ENCODE results near the gene TEPSIN. TPM values are rescaled to one million over a fixed set of nuclear protein-coding genes. Genes with fewer than 3 reads are reported as not detected.

The TEPSIN gene
- total RNA-seq, 1 experiment from 2014 or later = 40.7 TPM

DNA sequence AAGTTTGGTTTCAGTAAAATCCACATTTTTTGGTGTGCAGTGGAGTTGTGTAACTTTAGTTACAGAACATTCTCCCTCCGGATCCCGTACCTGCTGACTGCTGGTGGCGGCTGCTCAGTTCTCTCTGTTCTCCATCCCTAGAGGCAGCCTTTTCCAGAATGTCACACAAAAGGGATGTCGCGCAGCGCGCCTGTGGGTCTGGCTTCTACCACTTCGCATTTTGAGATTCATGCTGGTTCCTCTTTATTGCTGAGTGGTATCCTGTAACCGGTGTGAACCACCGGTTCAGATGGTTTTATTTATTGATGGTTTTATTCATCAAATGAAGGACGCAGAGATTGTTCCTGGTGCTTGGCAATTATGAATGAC lies 15.1 kb downstream of the TEPSIN start (continued):
- TF ChIP-seq NFE2L1 (CRISPR knock-in tag; IDR thresholded peaks at IDR 0.05) = no peak

DNA sequence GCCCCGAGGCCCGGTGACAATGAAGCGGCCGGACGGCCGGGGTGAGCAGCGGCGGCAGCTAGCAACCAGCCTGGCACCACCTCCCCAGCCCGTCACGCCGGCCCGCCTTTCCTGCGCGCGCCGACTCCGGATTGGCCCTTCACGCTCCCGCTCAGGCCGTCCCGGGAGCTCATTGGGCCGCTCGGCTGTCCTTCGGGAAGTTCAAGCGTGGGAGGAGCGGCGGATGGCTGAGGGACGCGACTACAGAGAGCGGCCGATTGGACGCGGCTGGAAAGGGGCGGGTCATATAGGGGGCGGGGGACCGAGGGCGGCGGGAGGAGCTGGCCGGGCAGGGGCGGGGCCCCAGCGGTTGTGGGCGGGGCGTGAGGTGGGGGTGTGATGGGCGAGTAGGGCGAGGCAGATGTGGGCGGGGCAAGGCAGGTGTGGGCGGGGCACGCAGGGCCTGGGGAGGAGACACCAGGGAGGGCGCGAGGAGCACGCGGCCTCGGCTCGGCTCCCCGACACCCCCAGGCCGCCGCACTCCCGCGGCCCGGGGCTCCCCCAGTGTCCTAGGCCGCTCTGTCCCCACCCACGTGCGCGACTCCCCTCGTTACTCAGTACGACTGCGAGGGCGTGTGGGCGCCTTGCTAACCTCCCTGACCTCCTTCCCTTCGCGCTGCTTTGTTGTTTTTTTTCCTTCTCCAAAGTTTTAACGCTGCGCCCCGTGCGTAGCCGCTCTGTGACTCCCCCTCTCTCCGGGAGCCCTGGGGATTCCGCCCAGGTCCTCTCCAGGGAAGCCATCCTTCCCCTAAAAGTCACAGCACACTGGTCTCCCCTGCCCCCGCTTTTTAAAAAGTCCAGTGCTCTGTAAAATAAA lies 15.7 kb downstream of the TEPSIN start, which contains the start of gene CEP131:
Gene CEP131, minus strand, starts transcription at position 60 of the 856 bp plus-strand sequence. CDS start 2,909 bp downstream, outside the sequence.
- peak within 1 kb of the TSS; percentile 76 for H3K4me3 Mint-ChIP-seq
- ChIA-PET CTCF (interaction anchor here (0.6 to 1.8 kb wide), 19 partner anchors 12 to 345 kb away, joined by 3 to 18 read pairs (median 4); partner anchors contain the start of genes BAHCC1, NDUFAF8 and TEPSIN), POLR2A (interaction anchor here (0.5 to 1.2 kb wide), 3 partner anchors 16 to 446 kb away, joined by 3 to 9 read pairs (median 4); partner anchors contain the start of genes NDUFAF8 and TEPSIN)
- DNase-seq (ENCODE audit: low spot score) = peak; percentile 100
- no peaks in the 10 kb centered on the region for H3K36me3 Mint-ChIP-seq
- H3K4me1 Mint-ChIP-seq = peaks cover 17% of the 10 kb centered on the region
- peaks cover 20% of the 10 kb centered on the region for H3K27me3 Mint-ChIP-seq (ENCODE audit: low read depth)
- H3K9me3 Mint-ChIP-seq = no peaks in the 10 kb centered on the region
- ATAC-seq = peak; percentile 96
- H3K27ac Mint-ChIP-seq = peak within 1 kb of the TSS; percentile 23; the same call in 1 of the 2 replicates
- TF ChIP-seq NR3C1 (CRISPR knock-in tag; conservative IDR thresholded peaks at IDR 0.05; ENCODE audit: low read depth) = no peak
- no peak; the same call in 1 of the 2 replicates for TF ChIP-seq MYBL2 (CRISPR knock-in tag; IDR thresholded peaks at IDR 0.05)
- TF ChIP-seq CREB1 (CRISPR knock-in tag; IDR thresholded peaks at IDR 0.05) = no peak
- no peak for TF ChIP-seq ZNF317 (CRISPR knock-in tag; IDR thresholded peaks at IDR 0.05; ENCODE audit: borderline replicate concordance, low read depth)
- TF ChIP-seq, protein P1, sequence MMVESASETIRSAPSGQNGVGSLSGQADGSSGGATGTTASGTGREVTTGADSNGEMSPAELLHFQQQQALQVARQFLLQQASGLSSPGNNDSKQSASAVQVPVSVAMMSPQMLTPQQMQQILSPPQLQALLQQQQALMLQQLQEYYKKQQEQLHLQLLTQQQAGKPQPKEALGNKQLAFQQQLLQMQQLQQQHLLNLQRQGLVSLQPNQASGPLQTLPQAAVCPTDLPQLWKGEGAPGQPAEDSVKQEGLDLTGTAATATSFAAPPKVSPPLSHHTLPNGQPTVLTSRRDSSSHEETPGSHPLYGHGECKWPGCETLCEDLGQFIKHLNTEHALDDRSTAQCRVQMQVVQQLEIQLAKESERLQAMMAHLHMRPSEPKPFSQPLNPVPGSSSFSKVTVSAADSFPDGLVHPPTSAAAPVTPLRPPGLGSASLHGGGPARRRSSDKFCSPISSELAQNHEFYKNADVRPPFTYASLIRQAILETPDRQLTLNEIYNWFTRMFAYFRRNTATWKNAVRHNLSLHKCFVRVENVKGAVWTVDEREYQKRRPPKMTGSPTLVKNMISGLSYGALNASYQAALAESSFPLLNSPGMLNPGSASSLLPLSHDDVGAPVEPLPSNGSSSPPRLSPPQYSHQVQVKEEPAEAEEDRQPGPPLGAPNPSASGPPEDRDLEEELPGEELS (CRISPR knock-in tag; IDR thresholded peaks at IDR 0.05) = peak; percentile 74; the same call in 1 of the 2 replicates
- TF ChIP-seq, protein P2, sequence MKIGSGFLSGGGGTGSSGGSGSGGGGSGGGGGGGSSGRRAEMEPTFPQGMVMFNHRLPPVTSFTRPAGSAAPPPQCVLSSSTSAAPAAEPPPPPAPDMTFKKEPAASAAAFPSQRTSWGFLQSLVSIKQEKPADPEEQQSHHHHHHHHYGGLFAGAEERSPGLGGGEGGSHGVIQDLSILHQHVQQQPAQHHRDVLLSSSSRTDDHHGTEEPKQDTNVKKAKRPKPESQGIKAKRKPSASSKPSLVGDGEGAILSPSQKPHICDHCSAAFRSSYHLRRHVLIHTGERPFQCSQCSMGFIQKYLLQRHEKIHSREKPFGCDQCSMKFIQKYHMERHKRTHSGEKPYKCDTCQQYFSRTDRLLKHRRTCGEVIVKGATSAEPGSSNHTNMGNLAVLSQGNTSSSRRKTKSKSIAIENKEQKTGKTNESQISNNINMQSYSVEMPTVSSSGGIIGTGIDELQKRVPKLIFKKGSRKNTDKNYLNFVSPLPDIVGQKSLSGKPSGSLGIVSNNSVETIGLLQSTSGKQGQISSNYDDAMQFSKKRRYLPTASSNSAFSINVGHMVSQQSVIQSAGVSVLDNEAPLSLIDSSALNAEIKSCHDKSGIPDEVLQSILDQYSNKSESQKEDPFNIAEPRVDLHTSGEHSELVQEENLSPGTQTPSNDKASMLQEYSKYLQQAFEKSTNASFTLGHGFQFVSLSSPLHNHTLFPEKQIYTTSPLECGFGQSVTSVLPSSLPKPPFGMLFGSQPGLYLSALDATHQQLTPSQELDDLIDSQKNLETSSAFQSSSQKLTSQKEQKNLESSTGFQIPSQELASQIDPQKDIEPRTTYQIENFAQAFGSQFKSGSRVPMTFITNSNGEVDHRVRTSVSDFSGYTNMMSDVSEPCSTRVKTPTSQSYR (CRISPR knock-in tag; IDR thresholded peaks at IDR 0.05) = no peak
- no peak for TF ChIP-seq ESRRA (CRISPR knock-in tag; IDR thresholded peaks at IDR 0.05; ENCODE audit: borderline replicate concordance)
- no peak for TF ChIP-seq RELA (CRISPR knock-in tag; IDR thresholded peaks at IDR 0.05; ENCODE audit: borderline replicate concordance)
- no peak for TF ChIP-seq NR1H2 (CRISPR knock-in tag; IDR thresholded peaks at IDR 0.05)
- TF ChIP-seq ATF1 (CRISPR knock-in tag; IDR thresholded peaks at IDR 0.05) = no peak
- TF ChIP-seq FOXK1 (CRISPR knock-in tag; IDR thresholded peaks at IDR 0.05) = peak; percentile 14
- TF ChIP-seq, protein P3, sequence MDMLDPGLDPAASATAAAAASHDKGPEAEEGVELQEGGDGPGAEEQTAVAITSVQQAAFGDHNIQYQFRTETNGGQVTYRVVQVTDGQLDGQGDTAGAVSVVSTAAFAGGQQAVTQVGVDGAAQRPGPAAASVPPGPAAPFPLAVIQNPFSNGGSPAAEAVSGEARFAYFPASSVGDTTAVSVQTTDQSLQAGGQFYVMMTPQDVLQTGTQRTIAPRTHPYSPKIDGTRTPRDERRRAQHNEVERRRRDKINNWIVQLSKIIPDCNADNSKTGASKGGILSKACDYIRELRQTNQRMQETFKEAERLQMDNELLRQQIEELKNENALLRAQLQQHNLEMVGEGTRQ (CRISPR knock-in tag; IDR thresholded peaks at IDR 0.05) = no peak
- TF ChIP-seq SMAD4 (CRISPR knock-in tag; IDR thresholded peaks at IDR 0.05) = no peak
- TF ChIP-seq IRF2 (CRISPR knock-in tag; IDR thresholded peaks at IDR 0.05; ENCODE audit: borderline replicate concordance, low read depth) = no peak
- TF ChIP-seq, protein P4, sequence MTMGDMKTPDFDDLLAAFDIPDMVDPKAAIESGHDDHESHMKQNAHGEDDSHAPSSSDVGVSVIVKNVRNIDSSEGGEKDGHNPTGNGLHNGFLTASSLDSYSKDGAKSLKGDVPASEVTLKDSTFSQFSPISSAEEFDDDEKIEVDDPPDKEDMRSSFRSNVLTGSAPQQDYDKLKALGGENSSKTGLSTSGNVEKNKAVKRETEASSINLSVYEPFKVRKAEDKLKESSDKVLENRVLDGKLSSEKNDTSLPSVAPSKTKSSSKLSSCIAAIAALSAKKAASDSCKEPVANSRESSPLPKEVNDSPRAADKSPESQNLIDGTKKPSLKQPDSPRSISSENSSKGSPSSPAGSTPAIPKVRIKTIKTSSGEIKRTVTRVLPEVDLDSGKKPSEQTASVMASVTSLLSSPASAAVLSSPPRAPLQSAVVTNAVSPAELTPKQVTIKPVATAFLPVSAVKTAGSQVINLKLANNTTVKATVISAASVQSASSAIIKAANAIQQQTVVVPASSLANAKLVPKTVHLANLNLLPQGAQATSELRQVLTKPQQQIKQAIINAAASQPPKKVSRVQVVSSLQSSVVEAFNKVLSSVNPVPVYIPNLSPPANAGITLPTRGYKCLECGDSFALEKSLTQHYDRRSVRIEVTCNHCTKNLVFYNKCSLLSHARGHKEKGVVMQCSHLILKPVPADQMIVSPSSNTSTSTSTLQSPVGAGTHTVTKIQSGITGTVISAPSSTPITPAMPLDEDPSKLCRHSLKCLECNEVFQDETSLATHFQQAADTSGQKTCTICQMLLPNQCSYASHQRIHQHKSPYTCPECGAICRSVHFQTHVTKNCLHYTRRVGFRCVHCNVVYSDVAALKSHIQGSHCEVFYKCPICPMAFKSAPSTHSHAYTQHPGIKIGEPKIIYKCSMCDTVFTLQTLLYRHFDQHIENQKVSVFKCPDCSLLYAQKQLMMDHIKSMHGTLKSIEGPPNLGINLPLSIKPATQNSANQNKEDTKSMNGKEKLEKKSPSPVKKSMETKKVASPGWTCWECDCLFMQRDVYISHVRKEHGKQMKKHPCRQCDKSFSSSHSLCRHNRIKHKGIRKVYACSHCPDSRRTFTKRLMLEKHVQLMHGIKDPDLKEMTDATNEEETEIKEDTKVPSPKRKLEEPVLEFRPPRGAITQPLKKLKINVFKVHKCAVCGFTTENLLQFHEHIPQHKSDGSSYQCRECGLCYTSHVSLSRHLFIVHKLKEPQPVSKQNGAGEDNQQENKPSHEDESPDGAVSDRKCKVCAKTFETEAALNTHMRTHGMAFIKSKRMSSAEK (CRISPR knock-in tag; IDR thresholded peaks at IDR 0.05; ENCODE audit: borderline replicate concordance) = no peak
- TF ChIP-seq, protein P5, sequence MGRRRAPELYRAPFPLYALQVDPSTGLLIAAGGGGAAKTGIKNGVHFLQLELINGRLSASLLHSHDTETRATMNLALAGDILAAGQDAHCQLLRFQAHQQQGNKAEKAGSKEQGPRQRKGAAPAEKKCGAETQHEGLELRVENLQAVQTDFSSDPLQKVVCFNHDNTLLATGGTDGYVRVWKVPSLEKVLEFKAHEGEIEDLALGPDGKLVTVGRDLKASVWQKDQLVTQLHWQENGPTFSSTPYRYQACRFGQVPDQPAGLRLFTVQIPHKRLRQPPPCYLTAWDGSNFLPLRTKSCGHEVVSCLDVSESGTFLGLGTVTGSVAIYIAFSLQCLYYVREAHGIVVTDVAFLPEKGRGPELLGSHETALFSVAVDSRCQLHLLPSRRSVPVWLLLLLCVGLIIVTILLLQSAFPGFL (CRISPR knock-in tag; IDR thresholded peaks at IDR 0.05; ENCODE audit: borderline replicate concordance) = no peak
- TF ChIP-seq, protein P6, sequence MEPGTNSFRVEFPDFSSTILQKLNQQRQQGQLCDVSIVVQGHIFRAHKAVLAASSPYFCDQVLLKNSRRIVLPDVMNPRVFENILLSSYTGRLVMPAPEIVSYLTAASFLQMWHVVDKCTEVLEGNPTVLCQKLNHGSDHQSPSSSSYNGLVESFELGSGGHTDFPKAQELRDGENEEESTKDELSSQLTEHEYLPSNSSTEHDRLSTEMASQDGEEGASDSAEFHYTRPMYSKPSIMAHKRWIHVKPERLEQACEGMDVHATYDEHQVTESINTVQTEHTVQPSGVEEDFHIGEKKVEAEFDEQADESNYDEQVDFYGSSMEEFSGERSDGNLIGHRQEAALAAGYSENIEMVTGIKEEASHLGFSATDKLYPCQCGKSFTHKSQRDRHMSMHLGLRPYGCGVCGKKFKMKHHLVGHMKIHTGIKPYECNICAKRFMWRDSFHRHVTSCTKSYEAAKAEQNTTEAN (CRISPR knock-in tag; IDR thresholded peaks at IDR 0.05) = 0 out of 2 replicates have a peak, but pooled peaks have one; percentile 38
- 0 out of 2 replicates have a peak, but pooled peaks have one; percentile 45 for TF ChIP-seq TEAD1 (CRISPR knock-in tag; IDR thresholded peaks at IDR 0.05)
- TF ChIP-seq, protein P7, sequence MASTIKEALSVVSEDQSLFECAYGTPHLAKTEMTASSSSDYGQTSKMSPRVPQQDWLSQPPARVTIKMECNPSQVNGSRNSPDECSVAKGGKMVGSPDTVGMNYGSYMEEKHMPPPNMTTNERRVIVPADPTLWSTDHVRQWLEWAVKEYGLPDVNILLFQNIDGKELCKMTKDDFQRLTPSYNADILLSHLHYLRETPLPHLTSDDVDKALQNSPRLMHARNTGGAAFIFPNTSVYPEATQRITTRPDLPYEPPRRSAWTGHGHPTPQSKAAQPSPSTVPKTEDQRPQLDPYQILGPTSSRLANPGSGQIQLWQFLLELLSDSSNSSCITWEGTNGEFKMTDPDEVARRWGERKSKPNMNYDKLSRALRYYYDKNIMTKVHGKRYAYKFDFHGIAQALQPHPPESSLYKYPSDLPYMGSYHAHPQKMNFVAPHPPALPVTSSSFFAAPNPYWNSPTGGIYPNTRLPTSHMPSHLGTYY (CRISPR knock-in tag; IDR thresholded peaks at IDR 0.05) = no peak

Data from WTC11 (cell line).